ENCODE data around the gene SPDYE11.
"Not testable (repeated sequence)": the region's sequence is repeated elsewhere in the genome, so short reads cannot be mapped to it uniquely, and the experiment has no call there.

SPDYE11 gene

DNA sequence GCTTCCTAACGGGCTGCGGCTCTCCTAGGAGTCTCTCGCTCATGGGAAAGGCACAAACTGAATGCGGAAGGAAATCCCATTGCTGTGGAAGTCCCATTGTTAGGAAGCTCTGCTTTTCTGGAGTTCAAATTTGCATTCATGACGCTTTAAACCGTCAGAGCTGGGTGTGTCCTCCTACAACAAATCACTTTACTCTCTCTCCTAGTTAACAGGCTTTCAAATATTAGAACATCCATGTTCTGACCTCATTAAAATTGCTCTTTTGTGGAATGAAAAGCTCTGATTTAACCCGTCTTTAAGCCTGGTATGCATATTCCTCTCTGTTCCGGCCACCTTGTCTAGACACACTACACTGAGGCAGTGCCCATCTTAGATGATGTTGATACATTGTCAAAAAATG, at the start of gene SPDYE11:
Gene SPDYE11 (minus strand): TSS at position 101 of the 400 bp plus-strand sequence. CDS start 1,800 bp downstream, outside the sequence.
- DNase-seq; intact Hi-C loops (cut with DNase I): not testable (repeated sequence)

DNA sequence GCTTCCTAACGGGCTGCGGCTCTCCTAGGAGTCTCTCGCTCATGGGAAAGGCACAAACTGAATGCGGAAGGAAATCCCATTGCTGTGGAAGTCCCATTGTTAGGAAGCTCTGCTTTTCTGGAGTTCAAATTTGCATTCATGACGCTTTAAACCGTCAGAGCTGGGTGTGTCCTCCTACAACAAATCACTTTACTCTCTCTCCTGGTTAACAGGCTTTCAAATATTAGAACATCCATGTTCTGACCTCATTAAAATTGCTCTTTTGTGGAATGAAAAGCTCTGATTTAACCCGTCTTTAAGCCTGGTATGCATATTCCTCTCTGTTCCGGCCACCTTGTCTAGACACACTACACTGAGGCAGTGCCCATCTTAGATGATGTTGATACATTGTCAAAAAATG, 28.2 kb upstream of the SPDYE11 start, which contains the start of gene SPDYE9:
Gene SPDYE9 (minus strand): TSS at position 101 of the 400 bp plus-strand sequence. CDS start 1,800 bp downstream, outside the sequence.
- intact Hi-C loops (cut with DNase I); DNase-seq: not testable (repeated sequence)

- DNase-seq; intact Hi-C loops (cut with DNase I): not testable (repeated sequence)
These were observed 28.0 kb downstream of the SPDYE11 start, which contains the start of gene SPDYE8 for GRCh38 chr7:73029666-73030065. Gene SPDYE8, minus strand, starts transcription at chr7:73029766. Its CDS starts 1,800 bp downstream, at chr7:73027966.

GRCh38 chr7:73006491-73006890, 51.2 kb downstream of the SPDYE11 start:
- intact Hi-C loops (cut with DNase I) = not testable (repeated sequence)
- DNase-seq = peak in 23 of 42 donors; percentile 1 to 50 (median 15)

- intact Hi-C loops (cut with DNase I) = not testable (repeated sequence)
- DNase-seq = peak; percentile 69 to 98 (median 94)
These were observed 51.8 kb downstream of the SPDYE11 start for GRCh38 chr7:73005693-73006447.

GRCh38 chr7:73005356-73005692, 52.4 kb downstream of the SPDYE11 start:
- DNase-seq = peak; percentile 16 to 86 (median 70)

GRCh38 chr7:72997887-72998468, 59.7 kb downstream of the SPDYE11 start:
- intact Hi-C loops (cut with DNase I) = not testable (repeated sequence)

More at GRCh38 chr7:73005356-73005692, 52.4 kb downstream of the SPDYE11 start:
- intact Hi-C loops (cut with DNase I) = not testable (repeated sequence)

More at GRCh38 chr7:72997887-72998468, 59.7 kb downstream of the SPDYE11 start:
- DNase-seq = not testable (repeated sequence)
